Peyer's patch (tissue), 4 donors: ENCODE data around the gene SLC13A5. TPM values are rescaled to one million over a fixed set of nuclear protein-coding genes. Genes with fewer than 3 reads are reported as not detected.

Source experiments
- DNase-seq, 3 donors: peaks; one replicate each; pipeline ENCODE4 v3.0.0-alpha.2; 2017 to 2019
- H3K27ac ChIP-seq, 4 donors: fragments of 200-600 bp; sonication (generic); one replicate each; pipeline ENCODE4 v1.5.1; 2016 to 2019
- H3K27me3 ChIP-seq, 2 donors: fragments of 200-600 bp; sonication (generic); one replicate each; pipeline ENCODE4 v1.5.1; 2019
- H3K36me3 ChIP-seq, 3 donors: fragments of 200-600 bp; sonication (generic); one replicate each; pipeline ENCODE4 v1.5.1; 2016 to 2019
- H3K4me1 ChIP-seq, 4 donors: fragments of 200-600 bp; sonication (generic); one replicate each; pipeline ENCODE4 v1.5.1; 2016 to 2019
- H3K4me3 ChIP-seq, 4 donors: fragments of 200-600 bp; sonication (generic); 1 replicate in 3 of 4; 2 replicates in 1 of 4; pipeline ENCODE4 v1.5.1; 2016 to 2019; ENCODE audit warnings: mild to moderate bottlenecking in 1 of 4
- H3K9me3 ChIP-seq, 4 donors: fragments of 200-600 bp; sonication (generic); one replicate each; pipeline ENCODE4 v1.5.1; 2016 to 2019; ENCODE audit warnings: mild to moderate bottlenecking in 1 of 4
- POLR2A ChIP-seq, 2 donors: fragments of 450-650 bp; IDR thresholded peaks; one replicate each; pipeline ENCODE4 v1.5.1; 2017; ENCODE audit warnings: antibody characterized with exemption in 2 of 2, mild to moderate bottlenecking in 2 of 2, moderate library complexity in 2 of 2
- total RNA-seq, 4 donors: library from RNA; depleted of rRNA; stranded (reverse); fragments of >200 nt; gene quantifications; one replicate each; pipeline ENCODE4 v1.1.0, GENCODE V29; 2016
- TF ChIP-seq, protein P1 (sequence below), 6 experiments: fragments of 450-650 bp in 4 of 6; fragments of 200-600 bp in 2 of 6; sonication (generic) in 1 of 6; IDR thresholded peaks; one replicate each; pipeline ENCODE4 v1.5.1; 2017 to 2019; ENCODE audit warnings: antibody characterized with exemption in 6 of 6, mild to moderate bottlenecking in 3 of 6, moderate library complexity in 1 of 6

Gene SLC13A5
- total RNA-seq = not detected

DNA sequence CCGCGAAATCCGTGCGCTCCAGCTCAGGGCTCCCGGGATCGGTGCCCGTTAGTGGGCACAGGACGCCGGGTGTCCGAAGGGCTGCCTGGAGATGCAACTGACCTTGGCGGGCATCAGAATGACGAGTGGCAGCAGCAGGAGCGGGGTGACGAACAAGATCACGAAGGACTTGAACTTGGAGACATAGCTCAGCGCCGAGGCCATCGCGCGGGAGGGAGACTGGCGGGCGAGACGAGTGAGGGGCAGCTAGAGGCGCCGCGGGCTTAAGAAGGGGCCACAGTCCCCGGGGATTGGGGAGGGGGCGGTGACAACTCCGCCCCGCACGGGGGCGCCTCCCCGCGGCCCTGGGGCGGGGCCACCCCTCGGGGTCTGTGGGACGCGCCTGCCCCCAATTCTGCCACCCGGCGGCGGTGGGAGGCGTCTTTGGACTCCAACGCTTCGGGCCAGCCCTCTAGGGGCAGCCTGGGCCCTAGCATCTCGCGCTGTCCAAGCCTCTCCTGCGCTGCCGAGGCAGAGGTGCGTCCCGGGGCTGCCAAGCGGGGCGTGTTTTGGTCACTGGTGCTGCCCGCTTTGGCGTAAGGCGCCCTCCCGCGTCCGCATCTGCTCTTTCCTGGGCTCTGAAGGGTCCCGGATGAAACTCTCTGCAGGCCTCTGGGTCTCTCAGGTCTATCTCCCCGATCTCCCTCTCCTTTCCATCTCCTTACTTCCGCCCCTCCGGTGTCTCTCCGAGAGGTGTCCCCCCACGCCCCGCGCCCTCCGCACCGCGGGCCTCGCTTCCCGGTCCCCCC lies at the start of gene SLC13A5:
Gene SLC13A5 (minus strand): TSS at position 240 of the 788 bp plus-strand sequence. CDS start 36 bp downstream, at position 204.
- TF ChIP-seq POLR2A (IDR thresholded peaks at IDR 0.05) = no peak
- TF ChIP-seq, protein P1, sequence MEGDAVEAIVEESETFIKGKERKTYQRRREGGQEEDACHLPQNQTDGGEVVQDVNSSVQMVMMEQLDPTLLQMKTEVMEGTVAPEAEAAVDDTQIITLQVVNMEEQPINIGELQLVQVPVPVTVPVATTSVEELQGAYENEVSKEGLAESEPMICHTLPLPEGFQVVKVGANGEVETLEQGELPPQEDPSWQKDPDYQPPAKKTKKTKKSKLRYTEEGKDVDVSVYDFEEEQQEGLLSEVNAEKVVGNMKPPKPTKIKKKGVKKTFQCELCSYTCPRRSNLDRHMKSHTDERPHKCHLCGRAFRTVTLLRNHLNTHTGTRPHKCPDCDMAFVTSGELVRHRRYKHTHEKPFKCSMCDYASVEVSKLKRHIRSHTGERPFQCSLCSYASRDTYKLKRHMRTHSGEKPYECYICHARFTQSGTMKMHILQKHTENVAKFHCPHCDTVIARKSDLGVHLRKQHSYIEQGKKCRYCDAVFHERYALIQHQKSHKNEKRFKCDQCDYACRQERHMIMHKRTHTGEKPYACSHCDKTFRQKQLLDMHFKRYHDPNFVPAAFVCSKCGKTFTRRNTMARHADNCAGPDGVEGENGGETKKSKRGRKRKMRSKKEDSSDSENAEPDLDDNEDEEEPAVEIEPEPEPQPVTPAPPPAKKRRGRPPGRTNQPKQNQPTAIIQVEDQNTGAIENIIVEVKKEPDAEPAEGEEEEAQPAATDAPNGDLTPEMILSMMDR (IDR thresholded peaks at IDR 0.05) = no peak
- no peak within 1 kb of the TSS for H3K27ac ChIP-seq
- DNase-seq = no peak
- H3K4me1 ChIP-seq = peaks cover 0 to 4% (median 0%) of the 10 kb centered on the region in 4 donors
- H3K27me3 ChIP-seq = peaks cover 0 to 11% of the 10 kb centered on the region in 2 donors
- no peaks in the 10 kb centered on the region for H3K36me3 ChIP-seq
- no peaks in the 10 kb centered on the region for H3K9me3 ChIP-seq
- H3K4me3 ChIP-seq = peak within 1 kb of the TSS in 3 of 4 donors; percentile 2 to 22 (median 16)

DNA sequence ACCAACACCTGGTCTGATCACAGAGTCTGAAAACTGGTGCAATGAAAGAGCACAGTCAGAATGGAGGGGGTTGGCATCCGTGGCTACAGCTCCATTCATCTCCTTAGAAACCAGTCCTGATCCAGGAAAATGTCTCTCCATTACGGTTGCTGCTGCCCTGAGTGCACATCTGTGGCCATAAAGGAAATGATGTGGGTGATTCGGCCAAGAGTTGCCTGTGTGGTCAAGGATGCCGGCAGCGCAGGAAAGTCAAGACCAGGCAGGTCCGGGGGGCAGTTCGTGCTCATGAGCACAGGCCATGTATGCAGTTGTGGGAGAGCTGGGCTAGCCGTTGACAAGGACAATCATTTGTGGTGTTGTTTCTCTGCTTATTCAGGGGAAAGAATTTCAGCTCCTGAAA lies 48.6 kb upstream of the SLC13A5 start:
- no peaks in the 10 kb centered on the region for H3K9me3 ChIP-seq
- DNase-seq = no peak
- no peaks in the 10 kb centered on the region for H3K27me3 ChIP-seq
- no peak overlapping the region for H3K27ac ChIP-seq
- H3K4me1 ChIP-seq = peaks cover 0 to 17% (median 3%) of the 10 kb centered on the region in 4 donors
- TF ChIP-seq POLR2A (IDR thresholded peaks at IDR 0.05) = no peak
- TF ChIP-seq, protein P1 (IDR thresholded peaks at IDR 0.05) = no peak
- peaks cover 0 to 80% (median 0%) of the 10 kb centered on the region in 3 donors for H3K36me3 ChIP-seq
- no peak overlapping the region for H3K4me3 ChIP-seq

GRCh38 chr17:6757747-6758146 lies 44.6 kb upstream of the SLC13A5 start:
- H3K4me3 ChIP-seq = no peak overlapping the region
- H3K27me3 ChIP-seq = no peaks in the 10 kb centered on the region
- peaks cover 0 to 40% (median 6%) of the 10 kb centered on the region in 4 donors for H3K4me1 ChIP-seq
- no peak for DNase-seq
- TF ChIP-seq, protein P1 (IDR thresholded peaks at IDR 0.05) = no peak
- no peak for TF ChIP-seq POLR2A (IDR thresholded peaks at IDR 0.05)
- no peak overlapping the region for H3K27ac ChIP-seq
- no peaks in the 10 kb centered on the region for H3K9me3 ChIP-seq
- peaks cover 0 to 46% (median 0%) of the 10 kb centered on the region in 3 donors for H3K36me3 ChIP-seq

DNA sequence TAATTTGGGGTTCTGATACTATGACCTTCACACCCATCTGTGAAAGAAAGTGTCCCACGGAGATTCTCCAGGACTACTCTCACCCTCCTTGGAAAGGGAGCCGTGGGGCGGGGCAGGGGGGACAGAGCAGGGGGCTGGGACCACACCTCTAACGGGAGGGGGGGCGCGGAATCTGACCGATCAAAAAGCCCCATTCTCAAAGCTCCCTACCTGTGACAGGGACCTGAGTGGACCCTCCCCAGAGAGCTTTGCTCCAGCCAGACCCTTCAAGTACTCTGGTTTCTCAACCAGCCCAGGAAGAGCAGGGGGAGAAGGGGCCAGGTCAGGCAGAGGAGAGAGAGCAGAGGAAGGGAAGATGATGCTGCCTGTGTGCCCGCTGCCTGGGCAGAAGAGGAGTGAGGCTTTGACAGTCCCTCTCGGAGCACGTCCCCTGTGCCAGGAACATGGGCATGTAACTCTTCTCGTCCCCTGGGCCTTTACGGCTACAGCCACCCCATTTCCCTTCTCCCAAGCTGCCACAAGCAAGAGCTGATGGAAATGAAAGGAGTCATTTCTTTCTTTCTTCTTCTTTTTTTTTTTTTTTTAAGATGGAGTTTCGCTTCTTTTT lies 43.4 kb upstream of the SLC13A5 start:
- Histone ChIP-seq H3K4me3 (peak overlapping the region; percentile 53 to 70 (median 59)), H3K9me3 (no peaks in the 10 kb centered on the region), H3K27ac (peak overlapping the region; percentile 75 to 86 (median 80)), H3K36me3 (peaks cover 0 to 35% (median 0%) of the 10 kb centered on the region in 3 donors), H3K27me3 (no peaks in the 10 kb centered on the region), H3K4me1 (peaks cover 0 to 41% (median 6%) of the 10 kb centered on the region in 4 donors)
- no peak for TF ChIP-seq POLR2A (IDR thresholded peaks at IDR 0.05)
- TF ChIP-seq, protein P1 (IDR thresholded peaks at IDR 0.05) = no peak
- DNase-seq = no peak

DNA sequence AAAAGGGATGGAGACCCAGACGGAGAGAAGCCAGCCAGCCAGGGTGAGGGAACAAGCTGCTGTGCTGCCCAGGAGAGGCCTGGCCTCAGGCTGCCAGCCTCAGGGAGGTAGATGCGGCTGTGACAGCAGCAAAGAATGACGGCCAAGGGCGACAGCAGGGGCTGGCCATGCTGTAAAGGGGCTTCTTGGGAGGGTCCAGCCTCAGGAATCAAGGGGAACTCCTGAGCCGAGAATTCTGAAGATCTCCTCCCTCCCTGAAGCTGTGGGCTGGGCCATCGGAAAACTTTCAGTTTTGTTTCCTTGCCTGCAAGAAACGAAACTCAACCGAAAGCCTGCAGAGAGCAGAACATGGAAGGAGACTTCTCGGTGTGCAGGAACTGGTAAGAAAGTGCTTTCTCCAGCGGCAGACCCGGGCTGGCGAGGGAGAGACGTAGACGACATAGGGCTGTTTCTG lies 42.6 kb upstream of the SLC13A5 start, which contains the start of gene XAF1:
Gene XAF1 (plus strand): TSS at position 316 of the 454 bp plus-strand sequence. CDS start 33 bp downstream, at position 349.
- H3K4me3 ChIP-seq = peak within 1 kb of the TSS; percentile 53 to 70 (median 59)
- peaks cover 0 to 29% (median 0%) of the 10 kb centered on the region in 3 donors for H3K36me3 ChIP-seq
- peak within 1 kb of the TSS; percentile 75 to 86 (median 80) for H3K27ac ChIP-seq
- TF ChIP-seq POLR2A (IDR thresholded peaks at IDR 0.05) = no peak
- TF ChIP-seq, protein P1 (IDR thresholded peaks at IDR 0.05) = no peak
- peak; percentile 60 to 65 (median 64) for DNase-seq
- H3K27me3 ChIP-seq = no peaks in the 10 kb centered on the region
- peaks cover 0 to 41% (median 6%) of the 10 kb centered on the region in 4 donors for H3K4me1 ChIP-seq
- no peaks in the 10 kb centered on the region for H3K9me3 ChIP-seq
